Nephron (organoid): Measurements from ENCODE around the gene ACACA.

Experiments used
- H3K27ac Mint-ChIP-seq, 3 experiments: 2 replicates each; pipeline ENCODE4 v1.8.0; 2020; ENCODE audit warnings: mixed read lengths in 3 of 3, mild to moderate bottlenecking in 2 of 3, moderate library complexity in 1 of 3
- H3K27me3 Mint-ChIP-seq: 2 replicates; pipeline ENCODE4 v1.8.0; 2021; ENCODE audit warnings: low read depth, mild to moderate bottlenecking, moderate library complexity, mixed read lengths
- H3K36me3 Mint-ChIP-seq: 2 replicates; pipeline ENCODE4 v1.8.0; 2020; ENCODE audit warnings: low read depth, mixed read lengths
- H3K4me1 Mint-ChIP-seq: 2 replicates; pipeline ENCODE4 v1.8.0; 2020; ENCODE audit warnings: mixed read lengths
- H3K4me3 Mint-ChIP-seq, 3 experiments: 2 replicates each; pipeline ENCODE4 v1.8.0; 2020; ENCODE audit warnings: mild to moderate bottlenecking in 3 of 3, mixed read lengths in 3 of 3, moderate library complexity in 2 of 3
- H3K9me3 Mint-ChIP-seq: 2 replicates; pipeline ENCODE4 v1.8.0; 2020; ENCODE audit warnings: mixed read lengths
- TF ChIP-seq, protein P1 (sequence below), 3 experiments: fragments of 200-600 bp; sonication (generic); IDR thresholded peaks; one replicate each; pipeline ENCODE4 v1.5.0; 2021; ENCODE audit warnings: antibody characterized with exemption in 3 of 3; ENCODE audit not compliant: unreplicated experiment in 3 of 3

ACACA gene

GRCh38 chr17:37069087-37069486, 337.5 kb downstream of the ACACA start:
- peaks cover 30% of the 10 kb centered on the region for H3K4me1 Mint-ChIP-seq
- peaks cover 41% of the 10 kb centered on the region for H3K27me3 Mint-ChIP-seq
- H3K4me3 Mint-ChIP-seq, result no peak overlapping the region
- no peaks in the 10 kb centered on the region for H3K36me3 Mint-ChIP-seq
- H3K9me3 Mint-ChIP-seq, result no peaks in the 10 kb centered on the region
- TF ChIP-seq, protein P1, sequence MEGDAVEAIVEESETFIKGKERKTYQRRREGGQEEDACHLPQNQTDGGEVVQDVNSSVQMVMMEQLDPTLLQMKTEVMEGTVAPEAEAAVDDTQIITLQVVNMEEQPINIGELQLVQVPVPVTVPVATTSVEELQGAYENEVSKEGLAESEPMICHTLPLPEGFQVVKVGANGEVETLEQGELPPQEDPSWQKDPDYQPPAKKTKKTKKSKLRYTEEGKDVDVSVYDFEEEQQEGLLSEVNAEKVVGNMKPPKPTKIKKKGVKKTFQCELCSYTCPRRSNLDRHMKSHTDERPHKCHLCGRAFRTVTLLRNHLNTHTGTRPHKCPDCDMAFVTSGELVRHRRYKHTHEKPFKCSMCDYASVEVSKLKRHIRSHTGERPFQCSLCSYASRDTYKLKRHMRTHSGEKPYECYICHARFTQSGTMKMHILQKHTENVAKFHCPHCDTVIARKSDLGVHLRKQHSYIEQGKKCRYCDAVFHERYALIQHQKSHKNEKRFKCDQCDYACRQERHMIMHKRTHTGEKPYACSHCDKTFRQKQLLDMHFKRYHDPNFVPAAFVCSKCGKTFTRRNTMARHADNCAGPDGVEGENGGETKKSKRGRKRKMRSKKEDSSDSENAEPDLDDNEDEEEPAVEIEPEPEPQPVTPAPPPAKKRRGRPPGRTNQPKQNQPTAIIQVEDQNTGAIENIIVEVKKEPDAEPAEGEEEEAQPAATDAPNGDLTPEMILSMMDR (IDR thresholded peaks at IDR 0.05; ENCODE audit: unreplicated experiment in 3 of 3), result no peak
- H3K27ac Mint-ChIP-seq, result no peak overlapping the region

DNA sequence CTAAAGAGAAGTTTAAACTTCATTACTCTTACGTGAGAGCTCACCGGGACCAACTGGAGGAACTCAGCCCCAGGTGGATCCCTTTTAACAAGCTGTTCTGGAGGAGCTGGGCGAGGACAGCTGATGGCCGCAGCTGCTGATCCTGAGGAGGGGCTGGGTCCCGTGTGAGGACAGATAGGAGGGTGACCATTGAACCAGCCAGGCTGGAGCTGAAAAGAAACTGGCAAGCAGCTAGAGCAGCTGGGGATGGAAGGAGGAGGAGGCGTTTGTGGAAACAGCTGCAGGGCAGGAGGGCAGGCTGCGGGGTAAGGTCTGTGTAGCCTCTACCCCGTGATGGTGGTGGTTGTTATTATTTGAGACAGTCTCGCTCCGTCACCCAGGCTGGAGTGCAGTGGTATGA, 338.4 kb downstream of the ACACA start:
- peaks cover 32% of the 10 kb centered on the region for H3K4me1 Mint-ChIP-seq
- H3K36me3 Mint-ChIP-seq, result no peaks in the 10 kb centered on the region
- peak overlapping the region in 1 of 3 experiments; percentile 74 for H3K27ac Mint-ChIP-seq
- H3K27me3 Mint-ChIP-seq, result peaks cover 47% of the 10 kb centered on the region
- no peaks in the 10 kb centered on the region for H3K9me3 Mint-ChIP-seq
- no peak overlapping the region for H3K4me3 Mint-ChIP-seq
- TF ChIP-seq, protein P1 (IDR thresholded peaks at IDR 0.05; ENCODE audit: unreplicated experiment in 3 of 3), result no peak

DNA sequence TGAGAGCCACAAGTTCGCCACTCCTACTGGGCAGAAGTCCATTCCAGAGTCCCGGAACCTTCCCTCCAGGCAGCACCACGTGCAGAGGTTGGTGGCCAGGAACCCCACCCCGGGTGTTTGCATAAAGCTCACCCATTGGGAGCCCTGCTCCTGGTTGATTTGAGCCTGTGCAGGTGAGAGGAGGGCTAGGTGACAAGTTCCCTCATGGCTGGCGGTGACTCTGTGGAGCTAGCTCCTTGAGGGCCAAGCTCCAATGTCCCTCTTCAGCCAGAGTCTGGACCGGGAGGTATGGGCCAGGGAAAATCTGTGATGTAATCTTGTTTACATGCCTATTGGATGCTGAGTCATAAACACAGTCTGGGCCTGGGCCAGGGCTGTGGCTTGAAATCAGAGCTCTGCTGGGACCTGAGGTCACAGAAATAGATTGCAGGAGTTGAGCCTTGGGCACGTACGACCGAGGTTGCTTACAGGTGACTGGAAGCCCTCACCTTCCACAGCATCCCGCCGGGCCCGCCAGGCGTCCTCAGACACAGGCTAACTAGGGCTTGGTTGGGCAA, 339.0 kb downstream of the ACACA start:
- TF ChIP-seq, protein P1 (IDR thresholded peaks at IDR 0.05; ENCODE audit: unreplicated experiment in 3 of 3), result no peak
- H3K27me3 Mint-ChIP-seq, result peaks cover 51% of the 10 kb centered on the region
- H3K4me3 Mint-ChIP-seq, result no peak overlapping the region
- no peaks in the 10 kb centered on the region for H3K9me3 Mint-ChIP-seq
- peak overlapping the region in 2 of 3 experiments; percentile 51 to 74 for H3K27ac Mint-ChIP-seq
- H3K36me3 Mint-ChIP-seq, result no peaks in the 10 kb centered on the region
- peaks cover 34% of the 10 kb centered on the region for H3K4me1 Mint-ChIP-seq

DNA sequence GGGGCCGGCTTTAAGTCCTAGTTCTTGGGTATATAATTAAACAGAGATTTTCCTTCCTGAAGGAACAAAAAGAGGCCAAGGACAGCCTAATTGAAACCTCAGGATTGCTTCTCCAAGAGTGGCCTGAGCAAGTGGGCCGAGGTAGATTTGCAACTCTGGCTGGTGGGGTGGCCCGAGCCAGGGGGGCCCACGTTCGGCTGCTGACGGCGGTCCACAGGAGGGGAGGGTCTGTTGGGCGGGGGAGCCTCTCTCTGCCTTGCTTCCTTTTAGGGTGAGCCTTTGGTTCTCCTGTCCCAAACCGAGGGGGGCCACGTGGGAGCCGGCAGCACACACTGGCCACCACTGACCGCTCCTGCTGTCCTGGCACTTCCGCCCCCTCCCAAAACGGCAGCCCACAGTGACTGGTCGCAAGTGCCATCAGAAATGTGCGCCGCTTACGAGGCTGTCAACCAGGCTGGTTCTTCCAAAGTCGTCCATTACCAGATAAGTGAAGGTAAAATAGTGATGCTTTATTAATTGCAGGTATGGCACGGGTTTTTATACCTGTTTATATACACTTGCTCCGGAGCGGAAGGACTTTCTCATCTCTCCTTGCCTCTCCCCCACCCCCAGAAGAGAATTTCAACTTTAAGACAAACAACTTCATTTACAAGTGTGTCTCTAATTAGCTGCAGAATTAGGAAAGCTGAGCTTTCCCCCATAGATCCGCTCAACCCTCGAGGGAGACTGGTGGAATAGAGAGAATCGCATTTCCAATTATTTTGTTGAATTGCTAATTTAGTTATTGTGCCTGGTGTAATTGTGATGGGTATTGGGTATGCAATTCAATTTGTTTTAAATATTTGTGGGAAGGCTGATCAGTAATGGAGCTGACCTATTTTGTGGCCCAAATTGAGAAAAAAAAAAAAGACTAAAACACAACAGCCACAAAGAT, 340.0 kb downstream of the ACACA start:
- no peaks in the 10 kb centered on the region for H3K9me3 Mint-ChIP-seq
- H3K4me3 Mint-ChIP-seq, result no peak overlapping the region
- H3K36me3 Mint-ChIP-seq, result no peaks in the 10 kb centered on the region
- peaks cover 45% of the 10 kb centered on the region for H3K4me1 Mint-ChIP-seq
- H3K27me3 Mint-ChIP-seq, result peaks cover 61% of the 10 kb centered on the region
- H3K27ac Mint-ChIP-seq, result peak overlapping the region in 1 of 3 experiments; percentile 11
- TF ChIP-seq, protein P1 (IDR thresholded peaks at IDR 0.05; ENCODE audit: unreplicated experiment in 3 of 3), result no peak

- Mint-ChIP-seq H3K4me3 (no peak overlapping the region), H3K4me1 (peaks cover 46% of the 10 kb centered on the region), H3K9me3 (no peaks in the 10 kb centered on the region)
Observed at GRCh38 chr17:37065486-37066321, 340.9 kb downstream of the ACACA start.

More at GRCh38 chr17:37065486-37066321, 340.9 kb downstream of the ACACA start:
- TF ChIP-seq, protein P1 (IDR thresholded peaks at IDR 0.05; ENCODE audit: unreplicated experiment in 3 of 3), result no peak
- Mint-ChIP-seq H3K27ac (peak overlapping the region in 1 of 3 experiments; percentile 11), H3K27me3 (peaks cover 62% of the 10 kb centered on the region), H3K36me3 (no peaks in the 10 kb centered on the region)
